Activated CD4-positive, alpha-beta T cell treated with anti-CD3 and anti-CD28 coated beads, Interleukin-2, amount 10 ng/mL, durations not matched to agents 7 days and 5 days (primary cell): ENCODE data around the gene PDHX. TPM values are rescaled to one million over a fixed set of nuclear protein-coding genes. Genes with fewer than 3 reads are reported as not detected.
"Not testable (repeated sequence)": the region's sequence is repeated elsewhere in the genome, so short reads cannot be mapped to it uniquely, and the experiment has no call there.

ENCODE experiments used
- CTCF ChIA-PET: fragments of 350-600 bp; sonication (Branson Sonifier 250); formaldehyde crosslinking; loops from one replicate; lab custom pipeline; 2021; ENCODE audit warnings: antibody characterized with exemption; lab: Charles Lee
- POLR2A ChIA-PET: fragments of 350-600 bp; sonication (Branson Sonifier 250); formaldehyde crosslinking; loops from one replicate; lab custom pipeline; 2021; ENCODE audit warnings: antibody characterized with exemption; lab: Charles Lee
- DNase-seq: peaks from one replicate; pipeline ENCODE4 v3.0.0-alpha.2; 2020
- H3K27ac Mint-ChIP-seq: one replicate; pipeline ENCODE4 v1.8.0; 2021; ENCODE audit warnings: mild to moderate bottlenecking, moderate library complexity, mixed read lengths
- H3K27me3 Mint-ChIP-seq: one replicate; pipeline ENCODE4 v1.8.0; 2021; ENCODE audit warnings: mixed read lengths
- H3K36me3 Mint-ChIP-seq: one replicate; pipeline ENCODE4 v1.8.0; 2021; ENCODE audit warnings: low read depth, mixed read lengths
- H3K4me1 Mint-ChIP-seq: one replicate; pipeline ENCODE4 v1.8.0; 2021; ENCODE audit warnings: mixed read lengths
- H3K4me3 Mint-ChIP-seq: one replicate; pipeline ENCODE4 v1.8.0; 2021; ENCODE audit warnings: mild to moderate bottlenecking, moderate library complexity, mixed read lengths
- H3K9me3 Mint-ChIP-seq: one replicate; pipeline ENCODE4 v1.8.0; 2021; ENCODE audit warnings: mixed read lengths
- total RNA-seq, 2 experiments: library from RNA; stranded (reverse); gene quantifications; one replicate each; pipeline ENCODE4 v1.2.3, GENCODE V29; 2021

PDHX gene
- 10 to 100 TPM; 25.3 to 27.7 TPM for total RNA-seq

DNA sequence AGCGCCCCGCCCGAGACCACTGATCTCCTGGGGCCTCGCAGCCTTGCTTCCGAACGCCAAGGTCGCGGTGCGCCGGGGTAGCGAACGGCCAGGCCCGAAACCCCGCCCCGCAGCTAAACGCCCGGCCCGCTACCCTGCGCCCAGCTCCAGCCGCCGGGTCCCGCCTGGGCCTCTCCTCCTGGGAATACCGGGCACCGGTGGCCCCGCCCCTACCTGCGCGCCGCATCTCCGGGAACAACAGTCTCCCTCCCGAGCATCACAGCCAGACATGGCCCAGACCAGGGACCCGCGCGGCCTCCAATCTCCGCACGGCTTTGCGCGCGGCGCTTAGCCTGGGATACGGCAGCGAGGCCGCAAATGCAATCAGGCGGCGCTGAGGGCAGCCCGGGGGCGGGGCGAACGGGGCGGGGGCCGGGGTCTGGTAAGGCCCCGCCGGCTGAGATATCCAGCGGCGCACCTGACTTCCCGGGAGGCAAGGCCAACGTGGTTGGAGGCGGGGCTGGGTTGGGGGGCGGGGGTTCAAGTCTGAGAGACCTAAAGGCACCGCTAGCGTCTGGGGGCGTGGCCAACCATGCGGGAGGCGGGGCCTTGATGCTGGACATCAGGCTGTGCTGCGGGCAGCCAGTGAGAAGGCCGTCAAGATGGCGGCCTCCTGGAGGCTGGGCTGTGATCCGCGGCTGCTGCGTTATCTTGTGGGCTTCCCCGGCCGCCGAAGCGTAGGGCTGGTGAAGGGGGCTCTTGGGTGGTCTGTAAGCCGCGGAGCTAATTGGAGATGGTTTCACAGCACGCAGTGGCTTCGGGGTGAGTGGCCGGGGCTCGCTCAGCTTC is at the start of gene PDHX, which contains the start of gene APIP:
TSS of gene PDHX (plus strand) at position 604 of the 828 bp plus-strand sequence. CDS start at position 642, 38 bp downstream.
TSS of gene APIP (minus strand) at position 365 of the 828 bp plus-strand sequence. CDS start at position 270, 95 bp downstream.
- peaks cover 23% of the 10 kb centered on the region for H3K36me3 Mint-ChIP-seq
- peak; percentile 99 for DNase-seq
- peak within 1 kb of the TSS; percentile 98 for H3K4me3 Mint-ChIP-seq
- CTCF ChIA-PET: interaction anchor here (0.6 to 1.6 kb wide), 3 partner anchors 9 to 469 kb away, joined by 3 read pairs; no protein-coding TSS in a partner anchor
- no peaks in the 10 kb centered on the region for H3K27me3 Mint-ChIP-seq
- peaks cover 31% of the 10 kb centered on the region for H3K4me1 Mint-ChIP-seq
- no peaks in the 10 kb centered on the region for H3K9me3 Mint-ChIP-seq
- H3K27ac Mint-ChIP-seq: peak within 1 kb of the TSS; percentile 97
- POLR2A ChIA-PET: interaction anchor here (0.7 kb wide), 3 partner anchors 24 to 320 kb away, joined by 3 to 6 read pairs (median 4); no protein-coding TSS in a partner anchor

DNA sequence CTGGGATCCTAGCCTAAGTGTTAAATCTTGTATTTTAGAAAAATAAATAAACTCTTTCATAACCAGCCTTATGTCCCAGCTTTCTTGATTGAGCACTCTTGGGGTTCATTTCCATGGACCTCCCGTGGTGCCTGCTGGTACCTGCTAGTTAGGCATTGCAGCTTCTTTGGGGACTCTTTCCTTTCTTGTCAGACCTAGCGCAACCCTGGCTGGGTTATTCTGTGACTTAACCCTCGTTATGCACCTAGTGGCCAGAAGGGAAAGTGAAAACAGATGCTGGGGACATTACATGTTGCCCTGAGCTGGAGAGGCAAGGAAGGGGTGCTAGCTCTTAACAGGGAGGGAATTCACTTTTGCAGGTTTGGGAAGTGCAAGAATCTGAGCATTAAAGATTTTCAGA is 47.0 kb upstream of the PDHX start:
- DNase-seq: no peak
- Mint-ChIP-seq H3K36me3 (no peaks in the 10 kb centered on the region), H3K27ac (no peak overlapping the region), H3K9me3 (no peaks in the 10 kb centered on the region), H3K27me3 (no peaks in the 10 kb centered on the region), H3K4me3 (no peak overlapping the region), H3K4me1 (no peaks in the 10 kb centered on the region)
- ChIA-PET POLR2A (no interaction called here), CTCF (no interaction called here)

DNA sequence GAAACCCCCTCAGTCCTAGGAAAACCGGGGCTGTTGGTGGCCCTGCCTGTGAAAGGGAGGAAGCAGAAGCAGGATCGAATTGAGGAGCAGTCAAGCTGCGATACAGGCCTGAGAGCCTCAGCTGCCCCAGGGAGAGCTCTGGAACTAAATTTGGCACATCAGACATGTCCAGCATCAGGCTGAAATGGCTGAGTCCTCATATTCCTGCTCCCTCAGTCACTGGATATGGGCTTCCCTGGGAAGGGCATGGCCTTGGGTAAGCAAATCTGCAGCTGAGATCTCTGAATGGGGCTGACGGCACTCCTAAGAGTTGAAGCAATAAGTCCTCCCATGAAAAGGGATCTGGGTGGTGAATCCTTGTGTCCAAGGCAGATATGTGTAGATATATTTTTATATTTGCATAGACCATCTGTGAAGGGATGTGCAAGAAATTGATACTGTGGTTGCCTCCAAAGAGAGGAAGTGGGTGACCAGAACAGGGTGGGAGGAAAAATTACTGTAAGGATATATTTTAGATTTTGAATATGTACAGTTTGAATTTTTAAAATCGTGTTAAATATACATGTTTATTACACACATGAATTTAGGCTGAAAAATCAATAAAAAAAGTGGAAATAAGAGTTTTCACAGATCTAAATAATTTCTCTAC is 45.7 kb upstream of the PDHX start:
- H3K36me3 Mint-ChIP-seq: no peaks in the 10 kb centered on the region
- no peaks in the 10 kb centered on the region for H3K4me1 Mint-ChIP-seq
- ChIA-PET POLR2A (no interaction called here), CTCF (no interaction called here)
- H3K9me3 Mint-ChIP-seq: no peaks in the 10 kb centered on the region
- no peak overlapping the region for H3K27ac Mint-ChIP-seq
- DNase-seq: no peak
- no peaks in the 10 kb centered on the region for H3K27me3 Mint-ChIP-seq
- H3K4me3 Mint-ChIP-seq: no peak overlapping the region

DNA sequence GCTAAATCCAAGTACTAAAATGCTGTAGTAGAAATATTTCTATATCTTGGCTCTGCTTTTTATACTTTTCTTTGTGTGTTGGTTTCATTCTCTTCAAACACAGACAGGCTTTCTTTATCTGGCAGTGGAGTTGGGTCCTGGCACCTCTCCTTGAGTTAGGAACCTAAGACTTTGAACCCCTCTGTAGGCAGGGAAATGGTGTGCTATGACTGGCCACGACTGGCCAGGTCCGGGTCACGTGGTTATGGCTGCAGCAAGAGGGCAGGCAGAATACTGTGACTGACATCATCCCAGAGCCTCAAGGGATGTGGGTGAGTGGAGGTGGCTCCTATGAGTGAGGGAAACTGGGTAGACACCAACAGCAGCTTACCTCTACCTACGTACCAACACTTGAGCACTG is 42.2 kb upstream of the PDHX start:
- ChIA-PET CTCF (no interaction called here), POLR2A (no interaction called here)
- no peaks in the 10 kb centered on the region for H3K27me3 Mint-ChIP-seq
- H3K4me1 Mint-ChIP-seq: no peaks in the 10 kb centered on the region
- no peak overlapping the region for H3K27ac Mint-ChIP-seq
- H3K4me3 Mint-ChIP-seq: no peak overlapping the region
- no peak for DNase-seq
- H3K36me3 Mint-ChIP-seq: no peaks in the 10 kb centered on the region
- H3K9me3 Mint-ChIP-seq: no peaks in the 10 kb centered on the region

DNA sequence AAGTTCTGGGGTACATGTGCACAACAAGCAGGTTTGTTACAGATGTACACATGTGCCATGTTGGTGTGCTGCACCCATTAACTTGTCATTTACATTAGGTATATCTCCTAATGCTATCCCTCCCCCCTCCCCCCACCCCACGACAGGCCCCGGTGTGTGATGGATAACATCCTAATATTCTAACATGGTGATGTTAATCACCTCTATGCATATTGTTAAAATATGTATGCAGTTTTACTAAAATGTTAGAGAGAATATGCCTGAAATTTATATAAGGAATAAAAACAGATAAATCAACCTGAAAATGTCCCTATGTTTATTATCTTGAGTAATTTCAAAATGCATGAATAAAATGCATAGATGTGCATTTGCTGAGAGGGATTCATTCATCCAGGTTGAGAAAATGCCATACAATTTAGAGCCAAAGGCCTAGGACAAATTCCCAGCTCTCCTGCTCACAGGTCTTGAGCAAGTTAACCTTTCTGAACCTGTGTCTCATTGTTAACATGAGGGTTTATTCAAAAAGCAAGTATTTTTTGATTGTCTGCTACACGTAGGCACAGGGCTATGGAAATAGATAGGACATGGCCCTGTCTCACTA is 38.9 kb upstream of the PDHX start:
- ChIA-PET CTCF (no interaction called here), POLR2A (no interaction called here)
- Mint-ChIP-seq H3K36me3 (peaks cover 5% of the 10 kb centered on the region), H3K4me1 (no peaks in the 10 kb centered on the region), H3K27ac (no peak overlapping the region), H3K27me3 (no peaks in the 10 kb centered on the region), H3K9me3 (no peaks in the 10 kb centered on the region), H3K4me3 (no peak overlapping the region)
- no peak for DNase-seq

DNA sequence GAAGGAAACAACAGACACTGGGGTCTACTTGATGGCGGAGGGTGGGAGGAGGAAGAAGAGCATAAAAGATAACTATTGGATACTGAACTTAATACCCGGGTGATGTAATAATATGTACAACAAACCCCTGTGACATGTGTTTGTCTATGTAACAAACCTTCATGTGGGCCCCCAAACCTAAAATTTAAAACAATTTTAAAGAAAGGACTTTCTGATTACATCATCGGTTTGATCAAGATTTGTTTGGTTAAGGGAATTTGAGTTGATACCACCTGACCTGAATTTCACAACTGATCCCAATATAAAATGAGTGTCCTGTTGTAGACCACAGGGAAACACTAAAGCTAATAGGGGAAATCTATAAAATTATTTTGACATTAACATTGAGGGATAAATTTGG is 34.5 kb upstream of the PDHX start:
- ChIA-PET POLR2A (no interaction called here), CTCF (no interaction called here)
- H3K4me3 Mint-ChIP-seq: no peak overlapping the region
- H3K27ac Mint-ChIP-seq: no peak overlapping the region
- H3K36me3 Mint-ChIP-seq: peaks cover 8% of the 10 kb centered on the region
- no peaks in the 10 kb centered on the region for H3K27me3 Mint-ChIP-seq
- no peak for DNase-seq
- H3K9me3 Mint-ChIP-seq: no peaks in the 10 kb centered on the region
- H3K4me1 Mint-ChIP-seq: no peaks in the 10 kb centered on the region

DNA sequence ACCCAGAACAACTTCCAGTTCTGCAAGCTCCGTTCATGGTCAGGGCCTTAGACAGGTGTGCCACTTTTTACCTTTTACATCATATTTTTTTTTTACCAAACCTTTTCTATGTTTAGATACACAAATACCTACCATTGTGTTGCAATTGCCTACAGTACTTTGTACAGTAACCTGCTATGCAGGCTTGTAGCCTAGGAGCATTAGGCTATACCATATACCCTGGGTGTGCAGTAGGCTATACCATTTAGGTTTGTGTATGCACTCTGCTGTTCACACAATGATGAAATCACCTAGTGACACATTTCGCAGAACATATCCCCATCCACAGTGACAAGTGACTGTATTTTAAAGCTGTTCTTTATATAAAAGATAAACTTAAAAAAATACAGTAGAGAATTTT is 29.8 kb upstream of the PDHX start:
- CTCF ChIA-PET: no interaction called here
- Mint-ChIP-seq H3K4me1 (no peaks in the 10 kb centered on the region), H3K4me3 (no peak overlapping the region), H3K27ac (no peak overlapping the region), H3K9me3 (no peaks in the 10 kb centered on the region), H3K27me3 (no peaks in the 10 kb centered on the region), H3K36me3 (peaks cover 8% of the 10 kb centered on the region)
- POLR2A ChIA-PET: no interaction called here
- DNase-seq: no peak

DNA sequence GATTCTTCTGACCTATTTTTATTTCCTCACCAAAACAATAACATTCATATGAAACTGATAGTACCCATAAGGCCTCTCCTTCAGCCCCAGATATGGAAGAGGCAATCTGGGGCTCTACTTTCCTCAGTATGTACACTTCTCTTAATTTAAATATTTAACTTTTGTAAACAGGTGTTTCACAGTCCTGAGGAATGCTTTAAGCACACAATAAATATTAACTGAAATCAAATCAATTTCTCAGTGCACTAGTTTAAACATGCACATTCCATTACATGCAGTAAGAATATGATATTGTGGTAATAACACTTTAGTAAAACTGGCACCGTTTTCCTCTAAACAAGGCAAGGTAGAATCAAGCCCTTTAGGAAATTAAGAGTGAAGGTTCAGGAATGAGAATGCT is 29.2 kb upstream of the PDHX start:
- ChIA-PET CTCF (no interaction called here), POLR2A (no interaction called here)
- H3K36me3 Mint-ChIP-seq: peaks cover 6% of the 10 kb centered on the region
- H3K9me3 Mint-ChIP-seq: no peaks in the 10 kb centered on the region
- H3K27me3 Mint-ChIP-seq: no peaks in the 10 kb centered on the region
- H3K4me3 Mint-ChIP-seq: no peak overlapping the region
- DNase-seq: no peak
- no peak overlapping the region for H3K27ac Mint-ChIP-seq
- no peaks in the 10 kb centered on the region for H3K4me1 Mint-ChIP-seq

DNA sequence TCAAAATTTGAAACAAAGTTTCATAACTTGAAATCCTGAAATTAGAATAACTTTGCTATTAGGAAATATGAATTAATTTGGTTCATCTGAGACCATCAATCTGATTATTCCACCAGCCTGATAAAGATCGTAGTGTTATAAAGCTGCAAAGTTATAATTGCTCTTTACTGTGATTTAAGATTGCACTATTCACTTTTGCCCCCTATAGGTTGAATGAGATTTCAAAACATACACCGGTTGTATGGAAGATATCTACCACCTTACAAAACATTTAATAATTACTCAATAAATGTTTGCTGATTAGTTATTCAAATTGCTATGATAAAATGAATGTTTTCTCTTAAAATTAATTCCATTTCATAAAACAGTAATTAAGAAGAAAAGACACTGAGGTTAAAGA is 26.3 kb upstream of the PDHX start:
- ChIA-PET POLR2A (no interaction called here), CTCF (no interaction called here)
- H3K4me1 Mint-ChIP-seq: no peaks in the 10 kb centered on the region
- H3K4me3 Mint-ChIP-seq: no peak overlapping the region
- no peaks in the 10 kb centered on the region for H3K27me3 Mint-ChIP-seq
- no peak for DNase-seq
- H3K36me3 Mint-ChIP-seq: peaks cover 3% of the 10 kb centered on the region
- no peaks in the 10 kb centered on the region for H3K9me3 Mint-ChIP-seq
- H3K27ac Mint-ChIP-seq: no peak overlapping the region

DNA sequence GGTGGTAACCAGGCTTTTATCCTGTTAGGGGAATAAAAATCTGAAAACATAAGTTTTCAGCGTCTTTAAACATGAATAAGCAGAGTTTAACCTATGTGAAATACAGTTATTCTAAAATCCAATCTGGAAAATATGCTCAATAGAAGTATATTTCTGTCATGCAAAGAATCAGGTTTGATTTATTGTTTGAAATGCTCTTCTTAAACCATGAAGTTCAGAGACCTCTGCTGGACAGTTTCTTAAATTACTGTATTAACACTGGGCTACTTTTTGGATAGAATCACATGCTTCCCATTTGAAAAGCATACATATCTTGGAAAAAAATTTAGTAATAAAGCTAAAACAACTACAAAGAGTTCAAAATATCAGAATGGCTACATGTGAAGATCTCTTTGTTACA is 25.6 kb upstream of the PDHX start:
- Mint-ChIP-seq H3K27ac (no peak overlapping the region), H3K4me3 (no peak overlapping the region), H3K4me1 (no peaks in the 10 kb centered on the region), H3K9me3 (no peaks in the 10 kb centered on the region), H3K27me3 (no peaks in the 10 kb centered on the region), H3K36me3 (peaks cover 3% of the 10 kb centered on the region)
- CTCF ChIA-PET: interaction anchor here (0.6 kb wide), 1 partner anchor 871 kb away, joined by 3 read pairs; no protein-coding TSS in a partner anchor
- POLR2A ChIA-PET: no interaction called here
- no peak for DNase-seq

DNA sequence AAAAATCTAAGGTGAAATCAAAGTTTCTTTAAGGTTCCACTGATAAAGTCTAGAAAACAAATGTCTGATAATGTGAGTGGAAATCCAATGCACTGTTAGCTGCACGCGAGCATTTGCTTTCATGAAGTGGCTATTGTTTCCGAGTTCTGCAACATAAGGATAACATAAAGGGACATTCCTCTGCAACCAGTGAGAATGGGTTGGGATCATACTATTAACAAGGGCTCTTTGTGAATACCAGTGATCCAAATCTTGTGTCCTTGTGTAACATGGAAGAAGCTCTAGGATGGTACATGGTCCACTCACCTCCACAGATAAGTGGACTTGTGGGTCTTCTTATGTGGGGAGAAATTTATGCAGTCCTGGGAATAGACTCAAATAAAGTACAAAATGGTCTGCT is 24.8 kb upstream of the PDHX start:
- Mint-ChIP-seq H3K9me3 (peaks cover 4% of the 10 kb centered on the region), H3K36me3 (peaks cover 8% of the 10 kb centered on the region), H3K4me3 (no peak overlapping the region), H3K27me3 (no peaks in the 10 kb centered on the region), H3K4me1 (no peaks in the 10 kb centered on the region), H3K27ac (no peak overlapping the region)
- DNase-seq: no peak
- ChIA-PET POLR2A (no interaction called here), CTCF (interaction anchor here (0.6 kb wide), 1 partner anchor 870 kb away, joined by 3 read pairs; no protein-coding TSS in a partner anchor)

DNA sequence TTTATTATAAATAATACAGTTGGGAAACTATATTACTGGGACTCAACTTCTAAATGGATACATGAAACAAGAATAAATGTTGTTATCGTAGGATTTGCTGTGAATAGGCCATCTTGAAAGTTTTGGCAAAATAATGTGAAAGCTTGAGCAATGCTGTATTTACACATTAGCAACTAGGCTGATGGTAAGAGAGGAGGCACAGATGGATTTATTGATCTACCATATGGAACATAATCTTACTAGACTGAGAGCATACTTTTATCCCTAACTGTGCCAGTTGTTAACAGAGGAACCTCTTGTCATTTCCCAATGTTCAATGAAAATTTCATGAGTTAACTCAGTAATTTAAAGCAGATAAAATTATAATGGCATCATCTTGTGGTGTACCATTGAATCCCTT is 23.0 kb upstream of the PDHX start:
- ChIA-PET CTCF (interaction anchor here (1.3 kb wide), 1 partner anchor 307 kb away, joined by 3 read pairs; no protein-coding TSS in a partner anchor), POLR2A (no interaction called here)
- Mint-ChIP-seq H3K27me3 (no peaks in the 10 kb centered on the region), H3K4me1 (no peaks in the 10 kb centered on the region), H3K4me3 (no peak overlapping the region), H3K36me3 (peaks cover 9% of the 10 kb centered on the region), H3K9me3 (peaks cover 11% of the 10 kb centered on the region), H3K27ac (no peak overlapping the region)
- DNase-seq: no peak

DNA sequence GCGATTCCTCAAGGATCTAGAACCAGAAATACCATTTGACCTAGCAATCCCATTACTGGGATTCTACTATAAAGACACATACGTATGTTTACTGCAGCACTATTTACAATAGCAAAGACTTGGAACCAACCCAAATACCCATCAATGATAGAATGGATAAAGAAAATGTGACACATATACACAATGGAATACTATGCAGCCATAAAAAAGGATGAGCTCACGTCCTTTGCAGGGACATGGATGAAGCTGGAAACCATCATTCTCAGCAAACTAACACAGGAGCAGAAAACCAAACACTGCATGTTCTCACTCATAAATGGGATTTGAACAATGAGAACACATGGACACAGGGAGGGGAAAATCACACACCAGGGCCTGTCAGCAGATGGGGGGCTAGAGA is 20.2 kb upstream of the PDHX start:
- CTCF ChIA-PET, H3K27ac Mint-ChIP-seq: not testable (repeated sequence)

More for the DNA sequence above, 20.2 kb upstream of the PDHX start:
- H3K4me1 Mint-ChIP-seq, POLR2A ChIA-PET, DNase-seq, H3K27me3 Mint-ChIP-seq, H3K4me3 Mint-ChIP-seq: not testable (repeated sequence)
- H3K36me3 Mint-ChIP-seq: peaks cover 24% of the 10 kb centered on the region
- peaks cover 29% of the 10 kb centered on the region for H3K9me3 Mint-ChIP-seq
